ENCODE data around the gene EVI2B. TPM values are rescaled to one million over a fixed set of nuclear protein-coding genes. Genes with fewer than 3 reads are reported as not detected.

The EVI2B gene
- total RNA-seq, 1 donor from 2014 or later: not detected

- no peak for DNase-seq (ENCODE audit: low read depth)
- H3K4me3 ChIP-seq (ENCODE audit: low read depth, low read length): no peak overlapping the region
- no peak for TF ChIP-seq CTCF (conservative IDR thresholded peaks at IDR 0.05; ENCODE audit: low read depth, low read length)
Observed at GRCh38 chr17:31260151-31260550, 53.7 kb downstream of the EVI2B start.

- TF ChIP-seq CTCF (conservative IDR thresholded peaks at IDR 0.05; ENCODE audit: low read depth, low read length): no peak
Observed at GRCh38 chr17:31256936-31257335, 56.9 kb downstream of the EVI2B start.

GRCh38 chr17:31254654-31255053 lies 59.2 kb downstream of the EVI2B start:
- DNase-seq (ENCODE audit: low read depth): no peak
- TF ChIP-seq CTCF (conservative IDR thresholded peaks at IDR 0.05; ENCODE audit: low read depth, low read length): no peak
- no peak overlapping the region for H3K4me3 ChIP-seq (ENCODE audit: low read depth, low read length)

More at GRCh38 chr17:31256936-31257335, 56.9 kb downstream of the EVI2B start:
- DNase-seq (ENCODE audit: low read depth): no peak
- H3K4me3 ChIP-seq (ENCODE audit: low read depth, low read length): no peak overlapping the region

Other genes with a start within 250 kb of the EVI2B start
- gene NF1, start 219.1 kb downstream of the EVI2B start, total RNA-seq: 14.3 and 40.2 TPM in 2 replicates
- gene OMG, start 16.8 kb downstream of the EVI2B start, total RNA-seq: not detected in 2 replicates
- 0.29 TPM in 1 of 2 replicates, not detected in the other for gene EVI2A, start 7.6 kb upstream of the EVI2B start, total RNA-seq
- 9.1 and 15.1 TPM in 2 replicates for gene RAB11FIP4, start 77.6 kb upstream of the EVI2B start, total RNA-seq